ENCODE data around the gene MORC4.
A peak's percentile ranks its signal among the peaks of the same experiment; 100 is the strongest.

The MORC4 gene

GRCh38 chrX:106955004-106955772 is 44.8 kb downstream of the MORC4 start:
- no peak for DNase-seq
- intact Hi-C loops (cut with DNase I): no loop called here

GRCh38 chrX:106954041-106954440 is 46.0 kb downstream of the MORC4 start:
- no peak for DNase-seq
- intact Hi-C loops (cut with DNase I): loop anchor here (5.0 kb wide), 1 partner anchor 57 kb away; no protein-coding TSS in a partner anchor

DNA sequence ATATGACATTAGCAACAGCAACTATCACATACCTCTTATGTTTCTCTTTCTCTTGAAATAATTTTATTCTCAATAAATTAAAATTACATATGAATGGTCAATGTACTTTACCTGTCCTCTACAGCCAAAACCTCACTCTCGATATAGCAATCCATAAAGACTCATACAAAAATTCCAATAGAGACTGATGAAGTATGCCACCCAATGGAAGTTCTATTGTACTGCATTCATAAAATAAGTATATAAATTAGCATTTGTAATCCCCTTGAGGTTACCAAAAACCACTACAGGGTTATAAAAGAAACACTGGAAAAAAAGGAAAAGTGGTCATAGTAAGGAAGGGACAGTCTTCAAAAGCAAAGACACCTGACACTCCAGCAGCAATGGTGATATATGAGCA is 47.0 kb downstream of the MORC4 start:
- no peak for DNase-seq

DNA sequence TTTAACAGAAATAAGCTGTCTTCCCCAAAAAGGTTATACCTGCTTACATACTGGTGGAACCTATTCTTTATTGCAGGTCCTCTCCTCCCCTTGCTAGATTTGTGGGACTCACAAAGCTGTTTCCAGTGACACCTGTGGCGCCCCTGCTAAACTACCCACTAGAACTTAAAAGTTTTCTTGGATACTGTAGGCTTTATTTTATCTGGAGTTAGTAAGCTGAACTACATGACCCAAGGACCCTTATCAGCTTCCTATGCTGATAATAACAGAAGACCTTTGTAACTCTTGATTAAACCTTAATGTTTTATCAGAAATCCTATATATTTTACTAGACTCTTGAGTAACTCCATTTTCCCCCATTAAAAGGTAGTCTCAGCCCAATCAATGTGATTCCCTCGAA is 47.5 kb downstream of the MORC4 start:
- DNase-seq: no peak
- intact Hi-C loops (cut with DNase I): loop anchor here (5.0 kb wide), 1 partner anchor 55 kb away; no protein-coding TSS in a partner anchor

More for the DNA sequence above, 47.0 kb downstream of the MORC4 start:
- intact Hi-C loops (cut with DNase I): loop anchor here (5.0 kb wide), 1 partner anchor 56 kb away; no protein-coding TSS in a partner anchor

DNA sequence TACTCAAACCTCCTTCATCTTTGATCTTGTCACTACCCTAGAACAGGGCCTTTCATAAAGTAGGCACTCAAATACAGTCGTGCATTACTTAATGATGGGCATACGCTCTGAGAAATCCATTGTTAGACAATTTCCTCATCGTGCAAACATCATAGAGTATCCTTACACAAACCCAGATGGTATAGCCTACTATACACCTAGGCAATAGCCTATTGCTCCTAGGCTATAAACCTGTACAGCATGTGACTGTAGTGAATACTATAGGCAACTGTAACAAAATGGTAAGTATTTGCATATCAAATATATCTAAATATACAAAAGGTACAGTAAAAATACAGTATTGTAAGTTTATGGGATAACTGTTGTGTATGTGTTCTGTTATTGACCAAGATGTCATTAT is 47.9 kb downstream of the MORC4 start:
- no peak for DNase-seq
- intact Hi-C loops (cut with DNase I): loop anchor here (5.0 kb wide), 1 partner anchor 55 kb away; no protein-coding TSS in a partner anchor

DNA sequence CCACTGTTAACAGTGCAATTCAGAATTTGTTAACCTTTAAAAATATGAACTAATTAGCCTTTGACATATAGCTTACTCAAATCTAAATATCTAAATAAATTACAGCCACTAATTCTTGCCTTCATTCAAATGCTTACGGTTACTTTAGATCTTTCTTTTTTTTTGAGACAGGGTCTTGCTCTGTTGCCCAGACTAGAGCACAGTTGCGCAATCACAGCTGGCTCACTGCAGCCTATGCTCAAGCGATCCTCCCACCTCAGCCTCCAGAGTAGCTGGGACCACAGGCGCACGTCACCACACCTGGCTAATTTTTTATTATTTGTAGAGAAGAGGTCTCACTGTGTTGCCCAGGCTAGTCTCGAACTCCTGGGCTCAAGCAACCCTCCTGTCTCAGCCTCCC is 48.8 kb downstream of the MORC4 start:
- DNase-seq: no peak
- intact Hi-C loops (cut with DNase I): loop anchor here (5.0 kb wide), 1 partner anchor 54 kb away; no protein-coding TSS in a partner anchor

DNA sequence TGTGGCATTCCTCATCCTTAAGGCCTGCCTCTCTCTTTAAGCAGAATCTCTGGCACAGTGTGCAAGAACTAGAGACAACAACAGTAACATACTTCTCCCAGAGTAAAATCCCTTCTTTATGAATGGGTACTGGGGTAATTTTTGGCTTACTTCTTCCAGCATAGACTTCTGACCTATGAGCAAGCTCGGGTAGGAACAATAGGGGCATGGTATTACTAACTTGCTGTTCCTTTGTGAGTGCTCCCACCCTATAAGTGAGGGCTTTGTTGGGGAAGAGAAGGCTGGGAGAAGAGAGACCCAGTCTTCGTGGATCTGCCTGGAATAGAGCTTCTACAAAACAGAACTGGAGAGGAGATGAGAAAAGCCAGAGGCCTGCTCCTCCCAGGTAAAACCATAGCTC is 49.6 kb downstream of the MORC4 start:
- intact Hi-C loops (cut with DNase I): loop anchor here (5.0 kb wide), 1 partner anchor 53 kb away; no protein-coding TSS in a partner anchor
- DNase-seq: peak in 3 of 42 donors; percentile 1 to 28 (median 26)

- no peak for DNase-seq
- intact Hi-C loops (cut with DNase I): no loop called here
Measured at GRCh38 chrX:106949366-106949765, 50.6 kb downstream of the MORC4 start.

GRCh38 chrX:106948641-106949040 is 51.4 kb downstream of the MORC4 start:
- intact Hi-C loops (cut with DNase I): no loop called here
- no peak for DNase-seq

DNA sequence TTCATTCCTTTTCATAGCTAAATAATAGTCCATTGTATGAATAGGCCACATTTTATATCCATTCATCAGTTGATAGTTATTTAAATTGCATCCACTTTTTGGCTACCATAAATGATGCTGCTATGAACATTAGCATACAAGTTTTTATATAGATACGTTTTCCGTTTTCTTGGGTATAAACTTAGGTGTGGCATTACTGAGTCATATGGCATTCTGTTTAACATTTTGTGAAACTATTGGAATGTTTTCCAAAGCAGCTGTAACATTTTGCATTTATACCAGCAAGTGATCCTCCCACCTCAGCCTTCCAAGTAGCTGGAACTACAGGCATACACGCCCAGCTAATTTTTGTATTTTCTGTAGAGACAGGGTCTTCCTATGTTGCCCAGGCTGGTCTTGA is 53.5 kb downstream of the MORC4 start:
- DNase-seq: no peak
- intact Hi-C loops (cut with DNase I): no loop called here

DNA sequence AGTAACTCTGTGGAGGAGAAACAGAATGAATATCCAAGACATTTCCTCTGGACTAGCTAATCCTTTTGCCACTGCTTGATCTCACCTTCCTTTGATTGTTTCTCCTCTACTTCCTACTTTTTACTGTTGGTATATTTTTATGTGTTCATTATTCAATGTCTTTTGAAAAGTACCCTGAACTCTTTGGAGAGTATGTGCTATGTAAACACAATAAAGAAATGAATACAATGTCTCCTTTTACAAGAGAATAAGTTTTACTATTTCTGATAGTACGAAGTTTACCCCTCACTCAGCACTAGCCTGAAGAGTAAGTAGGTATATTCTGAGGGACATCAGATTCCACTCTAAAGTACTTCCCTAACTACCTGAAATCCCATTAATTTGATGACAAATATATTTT is 59.9 kb downstream of the MORC4 start:
- no peak for DNase-seq

DNA sequence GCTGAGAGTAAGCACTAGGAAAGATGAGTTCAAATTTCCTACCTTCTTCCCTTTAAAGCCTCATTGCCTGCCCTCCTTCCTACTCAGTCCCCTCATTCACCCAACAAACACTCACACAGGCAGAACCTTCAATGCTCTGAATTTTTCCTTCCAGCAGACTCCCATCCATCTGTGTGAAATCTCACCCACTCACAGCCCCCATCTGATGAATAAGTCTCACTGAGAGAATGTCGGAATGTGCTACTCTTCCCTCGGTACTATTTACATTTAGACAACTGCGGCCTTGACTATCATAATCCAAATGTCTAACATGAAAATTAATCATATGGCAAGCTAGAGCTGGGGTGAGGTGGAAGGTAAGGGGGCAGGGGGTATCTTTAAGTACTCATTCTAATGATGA is 60.4 kb downstream of the MORC4 start:
- DNase-seq: peak in 13 of 42 donors; percentile 2 to 62 (median 13)
- intact Hi-C loops (cut with DNase I): no loop called here

More for the DNA sequence above, 59.9 kb downstream of the MORC4 start:
- intact Hi-C loops (cut with DNase I): no loop called here

- DNase-seq: no peak
- intact Hi-C loops (cut with DNase I): no loop called here
Measured at GRCh38 chrX:106936246-106936645, 63.8 kb downstream of the MORC4 start.

- intact Hi-C loops (cut with DNase I): no loop called here
- DNase-seq: no peak
Measured at GRCh38 chrX:106935175-106935574, 64.8 kb downstream of the MORC4 start.

- no peak for DNase-seq
- intact Hi-C loops (cut with DNase I): no loop called here
Measured at GRCh38 chrX:106933538-106933961, 66.5 kb downstream of the MORC4 start.

GRCh38 chrX:106932960-106933537 is 67.0 kb downstream of the MORC4 start:
- DNase-seq: no peak
- intact Hi-C loops (cut with DNase I): no loop called here

GRCh38 chrX:106932492-106932923 is 67.5 kb downstream of the MORC4 start:
- intact Hi-C loops (cut with DNase I): no loop called here

GRCh38 chrX:106931831-106932491 is 68.1 kb downstream of the MORC4 start:
- no peak for DNase-seq
- intact Hi-C loops (cut with DNase I): no loop called here

More at GRCh38 chrX:106932492-106932923, 67.5 kb downstream of the MORC4 start:
- DNase-seq: no peak

- no peak for DNase-seq
- intact Hi-C loops (cut with DNase I): no loop called here
Measured at GRCh38 chrX:106928227-106928626, 71.8 kb downstream of the MORC4 start.

DNA sequence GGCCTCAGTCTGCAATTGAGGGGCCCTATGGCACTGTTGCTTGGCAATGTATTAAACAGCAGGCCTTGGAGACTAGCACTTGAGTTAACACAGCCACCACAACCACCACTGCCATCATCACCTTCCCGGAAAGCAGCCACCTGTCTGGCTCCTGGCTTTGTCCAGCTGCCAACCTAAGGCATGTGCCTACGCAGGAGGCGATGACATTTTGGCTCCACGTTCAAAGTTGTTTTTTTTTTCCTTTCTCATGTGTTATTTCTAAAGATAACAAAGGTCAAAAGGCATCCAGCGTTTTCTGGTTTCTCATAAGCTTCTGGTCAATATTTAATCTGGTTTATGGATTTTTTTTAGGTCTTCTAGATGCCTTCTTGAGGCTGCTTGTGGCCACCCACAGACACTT is 72.3 kb downstream of the MORC4 start:
- no peak for DNase-seq
- intact Hi-C loops (cut with DNase I): no loop called here
